ENCODE results near the gene TMEM232.

DNA sequence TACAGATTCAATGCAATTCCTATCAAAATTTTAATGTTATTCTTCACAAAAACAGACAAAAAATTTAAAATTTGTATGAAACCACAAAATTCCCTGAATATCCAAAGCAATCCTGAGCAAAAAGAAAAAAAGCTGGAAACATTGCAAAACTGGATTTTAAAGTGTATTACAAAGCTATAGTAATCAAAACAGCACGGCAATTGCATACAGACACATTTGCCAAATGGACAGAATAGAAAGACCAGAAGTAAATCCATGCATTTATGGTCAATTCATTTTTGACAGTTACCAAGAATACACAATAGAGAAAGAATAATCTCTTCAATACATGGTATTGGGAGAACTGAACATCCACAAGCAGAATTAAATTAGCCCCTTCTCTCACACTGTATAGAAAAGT, 110.5 kb downstream of the TMEM232 start:
- TF ChIP-seq POLR2AphosphoS5 (IDR thresholded peaks at IDR 0.05) (no peak), CTCF (IDR thresholded peaks at IDR 0.05) (no peak)
